GM19099 (cell line): ENCODE results near the gene RUNX1.

Experiments
- POLR2A ChIP-seq: IDR thresholded peaks from 3 replicates; pipeline ENCODE4 v1.6.1; 2011; ENCODE audit warnings: low read depth; ENCODE audit not compliant: insufficient read length; ENCODE audit errors: extremely low read depth

RUNX1 gene

GRCh38 chr21:35028451-35028978 lies 20.6 kb downstream of the RUNX1 start:
- no peak for TF ChIP-seq POLR2A

GRCh38 chr21:35027563-35028450 lies 21.3 kb downstream of the RUNX1 start:
- no peak for TF ChIP-seq POLR2A

- no peak for TF ChIP-seq POLR2A
These were observed 22.2 kb downstream of the RUNX1 start for GRCh38 chr21:35026617-35027562.

GRCh38 chr21:35026153-35026500 lies 23.0 kb downstream of the RUNX1 start:
- TF ChIP-seq POLR2A: no peak

GRCh38 chr21:35025206-35026152 lies 23.6 kb downstream of the RUNX1 start:
- TF ChIP-seq POLR2A: no peak

GRCh38 chr21:35024513-35024912 lies 24.6 kb downstream of the RUNX1 start:
- no peak for TF ChIP-seq POLR2A

- no peak for TF ChIP-seq POLR2A
These were observed 25.1 kb downstream of the RUNX1 start for GRCh38 chr21:35024071-35024420.

- TF ChIP-seq POLR2A: no peak
These were observed 25.6 kb downstream of the RUNX1 start for GRCh38 chr21:35023396-35024070.

GRCh38 chr21:35021546-35021945 lies 27.6 kb downstream of the RUNX1 start:
- no peak for TF ChIP-seq POLR2A

GRCh38 chr21:35020902-35021301 lies 28.2 kb downstream of the RUNX1 start:
- TF ChIP-seq POLR2A: no peak

- TF ChIP-seq POLR2A: no peak
These were observed 28.7 kb downstream of the RUNX1 start for GRCh38 chr21:35020436-35020835.

- TF ChIP-seq POLR2A: no peak
These were observed 29.5 kb downstream of the RUNX1 start for GRCh38 chr21:35019631-35020032.

- no peak for TF ChIP-seq POLR2A
These were observed 31.8 kb downstream of the RUNX1 start for GRCh38 chr21:35017256-35017655.
